ENCODE results near the gene IRF1.

Gene IRF1

DNA sequence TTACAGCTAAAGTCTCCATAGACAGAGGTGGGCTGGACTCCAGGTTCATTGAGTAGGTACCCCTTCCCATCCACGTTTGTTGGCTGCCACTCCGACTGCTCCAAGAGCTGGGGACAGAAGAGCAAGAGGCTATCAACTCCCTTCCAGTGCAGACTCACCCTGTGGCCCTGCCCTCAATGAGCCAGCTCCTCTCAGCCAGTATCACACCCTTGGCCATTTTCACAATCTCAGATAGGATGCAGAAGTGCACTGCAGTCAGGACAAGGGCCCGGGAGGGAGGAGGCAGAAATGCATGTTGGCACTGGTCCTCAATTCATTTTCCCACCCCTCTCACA lies 6.2 kb downstream of the IRF1 start:
- Histone ChIP-seq H3K9me3 (no peaks in the 10 kb centered on the region), H3K27me3 (no peaks in the 10 kb centered on the region), H3K4me3 (no peak overlapping the region), H3K27ac (no peak overlapping the region), H3K4me1 (peaks cover 0 to 17% (median 11%) of the 10 kb centered on the region in 4 donors), H3K36me3 (peaks cover 11 to 68% (median 58%) of the 10 kb centered on the region in 3 donors)
- TF ChIP-seq, protein P1, sequence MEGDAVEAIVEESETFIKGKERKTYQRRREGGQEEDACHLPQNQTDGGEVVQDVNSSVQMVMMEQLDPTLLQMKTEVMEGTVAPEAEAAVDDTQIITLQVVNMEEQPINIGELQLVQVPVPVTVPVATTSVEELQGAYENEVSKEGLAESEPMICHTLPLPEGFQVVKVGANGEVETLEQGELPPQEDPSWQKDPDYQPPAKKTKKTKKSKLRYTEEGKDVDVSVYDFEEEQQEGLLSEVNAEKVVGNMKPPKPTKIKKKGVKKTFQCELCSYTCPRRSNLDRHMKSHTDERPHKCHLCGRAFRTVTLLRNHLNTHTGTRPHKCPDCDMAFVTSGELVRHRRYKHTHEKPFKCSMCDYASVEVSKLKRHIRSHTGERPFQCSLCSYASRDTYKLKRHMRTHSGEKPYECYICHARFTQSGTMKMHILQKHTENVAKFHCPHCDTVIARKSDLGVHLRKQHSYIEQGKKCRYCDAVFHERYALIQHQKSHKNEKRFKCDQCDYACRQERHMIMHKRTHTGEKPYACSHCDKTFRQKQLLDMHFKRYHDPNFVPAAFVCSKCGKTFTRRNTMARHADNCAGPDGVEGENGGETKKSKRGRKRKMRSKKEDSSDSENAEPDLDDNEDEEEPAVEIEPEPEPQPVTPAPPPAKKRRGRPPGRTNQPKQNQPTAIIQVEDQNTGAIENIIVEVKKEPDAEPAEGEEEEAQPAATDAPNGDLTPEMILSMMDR (IDR thresholded peaks at IDR 0.05), result no peak
- intact Hi-C loops (cut with DNase I; ENCODE audit: low total_unique reads), result no loop called here
- peak; percentile 16 to 61 for DNase-seq

DNA sequence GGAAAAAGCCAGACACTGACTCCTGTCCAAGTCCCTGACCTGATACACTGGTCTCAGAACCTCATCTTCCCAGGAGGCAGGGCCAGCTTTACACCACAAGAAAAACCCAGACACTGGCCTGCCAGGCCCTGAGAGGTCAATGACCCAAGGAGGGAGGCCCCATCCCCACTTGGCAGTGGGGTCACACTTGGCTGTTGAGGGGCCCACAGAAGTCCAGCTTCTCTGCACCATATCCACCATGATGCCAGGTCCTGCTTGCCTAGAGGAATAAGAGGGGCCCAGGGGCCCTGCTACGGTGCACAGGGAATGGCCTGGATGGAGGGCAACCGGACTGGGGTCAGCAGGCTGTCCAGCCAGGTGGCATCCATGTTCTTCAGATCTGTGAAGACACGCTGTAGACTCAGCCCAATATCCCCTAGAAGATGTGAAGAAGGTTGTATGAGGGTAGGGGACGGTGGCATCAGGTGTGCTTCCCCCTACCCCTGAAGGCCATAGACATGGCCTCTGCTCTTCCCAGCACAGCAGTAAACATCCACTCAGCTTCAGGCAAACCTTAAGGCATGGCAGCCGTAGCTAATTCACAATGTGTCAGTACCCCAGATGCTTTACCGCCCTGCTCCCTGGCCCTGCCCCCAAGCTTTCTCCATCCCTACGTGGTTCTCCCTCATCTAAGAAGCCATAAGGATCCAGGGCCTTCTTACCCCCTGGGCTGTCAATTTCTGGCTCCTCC lies 6.7 kb downstream of the IRF1 start:
- no peaks in the 10 kb centered on the region for H3K9me3 ChIP-seq
- no peak overlapping the region for H3K4me3 ChIP-seq
- H3K36me3 ChIP-seq, result peaks cover 11 to 68% (median 58%) of the 10 kb centered on the region in 3 donors
- peaks cover 0 to 17% (median 8%) of the 10 kb centered on the region in 4 donors for H3K4me1 ChIP-seq
- TF ChIP-seq, protein P1 (IDR thresholded peaks at IDR 0.05), result no peak
- H3K27ac ChIP-seq, result no peak overlapping the region
- peak; percentile 17 to 52 for DNase-seq
- no peaks in the 10 kb centered on the region for H3K27me3 ChIP-seq
- intact Hi-C loops (cut with DNase I; ENCODE audit: low total_unique reads), result no loop called here

DNA sequence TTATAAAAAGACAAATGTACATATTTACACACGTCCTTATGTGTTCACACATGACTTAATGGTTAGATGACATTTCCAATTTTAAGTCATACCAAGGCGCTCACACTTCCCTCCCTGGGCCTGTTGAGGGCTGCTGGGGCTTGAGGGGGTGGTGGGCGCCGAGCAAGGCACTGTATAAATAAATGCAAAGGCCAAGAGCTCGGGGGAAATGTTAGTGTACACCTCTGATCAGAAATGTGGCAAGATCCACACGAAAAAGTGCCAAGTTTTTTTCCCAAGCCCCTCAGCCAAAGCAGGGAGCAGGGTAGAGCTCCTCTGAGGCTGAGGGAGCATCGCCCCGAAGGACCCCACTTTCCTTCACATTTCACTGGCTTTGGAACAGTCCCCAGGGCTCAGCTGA lies 7.5 kb downstream of the IRF1 start:
- intact Hi-C loops (cut with DNase I; ENCODE audit: low total_unique reads), result no loop called here
- Histone ChIP-seq H3K4me1 (peaks cover 0 to 18% (median 10%) of the 10 kb centered on the region in 4 donors), H3K27ac (no peak overlapping the region), H3K9me3 (no peaks in the 10 kb centered on the region), H3K36me3 (peaks cover 11 to 66% (median 58%) of the 10 kb centered on the region in 3 donors), H3K4me3 (no peak overlapping the region), H3K27me3 (no peaks in the 10 kb centered on the region)
- peak; percentile 6 to 44 for DNase-seq
- TF ChIP-seq, protein P1 (IDR thresholded peaks at IDR 0.05), result no peak

DNA sequence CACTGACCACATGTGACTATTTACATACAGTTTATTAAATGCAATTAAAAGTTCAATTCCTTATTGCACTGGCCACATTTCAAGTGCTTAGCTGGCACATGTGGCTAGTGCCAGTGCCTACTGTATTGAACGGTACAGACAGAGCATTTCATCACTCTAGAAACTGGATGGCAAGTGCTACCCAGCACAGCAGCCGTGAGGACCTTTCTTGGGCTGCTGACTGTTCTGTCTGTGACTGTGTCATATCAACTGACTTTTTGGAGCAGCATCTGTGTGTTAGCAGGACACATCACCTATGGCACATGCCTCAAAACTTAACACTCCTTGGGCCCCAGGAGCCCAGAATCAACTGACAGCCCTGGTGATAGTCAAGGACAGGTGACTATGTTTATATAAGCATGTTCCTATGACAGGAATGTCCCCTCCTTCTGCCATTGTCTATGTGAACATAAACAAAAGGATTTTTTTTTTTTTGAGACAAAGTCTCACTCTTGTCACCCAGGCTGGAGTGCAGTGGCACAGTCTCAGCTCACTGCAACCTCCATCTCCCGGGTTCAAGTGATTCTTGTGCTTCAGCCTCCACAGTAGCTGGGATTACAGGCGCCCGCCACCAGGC lies 8.9 kb downstream of the IRF1 start:
- H3K4me1 ChIP-seq, result peaks cover 0 to 27% (median 18%) of the 10 kb centered on the region in 4 donors
- peaks cover 11 to 53% (median 50%) of the 10 kb centered on the region in 3 donors for H3K36me3 ChIP-seq

DNA sequence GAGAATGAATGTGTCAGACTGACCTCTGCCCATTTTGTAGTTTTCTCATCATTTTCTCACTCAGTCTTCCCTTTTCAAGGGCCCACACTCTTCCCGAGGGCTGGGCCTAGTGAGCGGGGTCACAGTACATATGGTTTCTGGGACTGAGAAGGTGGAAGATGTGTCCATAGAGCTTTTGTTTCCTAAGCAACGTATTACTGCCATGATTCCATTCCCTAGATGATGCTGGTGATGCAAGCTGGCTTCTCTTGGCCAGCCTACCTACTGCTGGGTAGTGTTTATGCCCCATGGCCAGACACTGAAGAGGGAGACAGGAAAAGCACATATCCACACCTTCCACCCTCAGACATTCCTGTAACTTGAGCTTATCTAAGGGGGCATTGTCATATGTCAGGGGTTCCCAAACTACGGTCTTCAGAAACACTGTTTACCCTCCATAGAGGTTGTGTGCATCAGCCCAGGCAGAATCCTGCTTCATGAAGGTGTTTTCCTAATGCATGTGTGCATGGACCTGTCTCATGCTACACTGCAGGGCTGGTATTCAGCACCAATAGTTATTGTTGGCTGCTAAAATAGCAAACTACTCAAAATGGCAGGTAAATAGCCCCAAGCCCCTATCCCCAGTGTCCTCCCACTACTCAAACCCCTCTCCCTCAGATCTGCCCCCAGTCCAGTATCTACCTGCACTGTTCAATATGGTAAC lies 9.5 kb downstream of the IRF1 start:
- Histone ChIP-seq H3K4me1 (peaks cover 0 to 34% (median 19%) of the 10 kb centered on the region in 4 donors), H3K9me3 (no peaks in the 10 kb centered on the region), H3K36me3 (peaks cover 7 to 46% (median 43%) of the 10 kb centered on the region in 3 donors), H3K27ac (no peak overlapping the region), H3K4me3 (no peak overlapping the region), H3K27me3 (no peaks in the 10 kb centered on the region)
- intact Hi-C loops (cut with DNase I; ENCODE audit: low total_unique reads), result no loop called here
- DNase-seq, result peak in 1 of 2 donors; percentile 7
- TF ChIP-seq, protein P1 (IDR thresholded peaks at IDR 0.05), result no peak

More for the DNA sequence above, 8.9 kb downstream of the IRF1 start:
- H3K9me3 ChIP-seq, result no peaks in the 10 kb centered on the region
- no peak overlapping the region for H3K4me3 ChIP-seq
- intact Hi-C loops (cut with DNase I; ENCODE audit: low total_unique reads), result no loop called here
- H3K27me3 ChIP-seq, result no peaks in the 10 kb centered on the region
- TF ChIP-seq, protein P1 (IDR thresholded peaks at IDR 0.05), result no peak
- DNase-seq, result peak; percentile 10 to 34
- H3K27ac ChIP-seq, result no peak overlapping the region

Data from tibial artery (tissue), 4 donors.